H1 (cell line): Measurements from ENCODE around the gene NAA10. TPM values are rescaled to one million over a fixed set of nuclear protein-coding genes. Genes with fewer than 3 reads are reported as not detected.

Experiments used
- CTCF ChIA-PET: fragments of 300-600 bp; sonication (Branson Sonifier 250); formaldehyde crosslinking; loops from one replicate; lab custom pipeline; 2021; ENCODE audit not compliant: partially characterized antibody; lab: Charles Lee
- POLR2A ChIA-PET: fragments of 300-600 bp; sonication (Branson Sonifier 250); formaldehyde crosslinking; loops from one replicate; lab custom pipeline; 2021; ENCODE audit warnings: inconsistent platforms; ENCODE audit not compliant: partially characterized antibody; lab: Charles Lee
- DNase-seq, 2 experiments: peaks; one replicate each; pipeline versions ENCODE4 v3.0.0 to v3.0.0-alpha.2; 2010 to 2022; ENCODE audit warnings: low spot score in 2 of 2, low read depth in 1 of 2, mixed read lengths in 1 of 2
- FAIRE-seq: peaks from 2 replicates; lab custom pipeline; 2011; peaks lifted over from hg19 to GRCh38; lab: Jason Lieb, UNC
- H2AFZ ChIP-seq: 2 replicates; pipeline ENCODE4 v1.8.1; 2012; ENCODE audit warnings: low read length, inconsistent platforms
- H2AK5ac ChIP-seq: 2 replicates; pipeline ENCODE4 v1.6.1; 2013; ENCODE audit warnings: low read depth, low read length
- H2BK120ac ChIP-seq: replicated peaks from 2 replicates; pipeline ENCODE3; 2013; ENCODE audit warnings: low read depth, low read length, inconsistent platforms
- H2BK12ac ChIP-seq: 2 replicates; pipeline ENCODE4 v1.6.1; 2013; ENCODE audit warnings: low read depth, low read length
- H2BK15ac ChIP-seq: 2 replicates; pipeline ENCODE4 v1.6.1; 2013; ENCODE audit warnings: low read length
- H2BK20ac ChIP-seq: 2 replicates; pipeline ENCODE4 v1.6.1; 2013; ENCODE audit warnings: low read length
- H2BK5ac ChIP-seq: 2 replicates; pipeline ENCODE4 v1.6.1; 2013; ENCODE audit warnings: low read depth, low read length
- H3K14ac ChIP-seq: 2 replicates; pipeline ENCODE4 v1.6.1; 2013; ENCODE audit warnings: inconsistent platforms; ENCODE audit not compliant: insufficient read length
- H3K18ac ChIP-seq: 2 replicates; pipeline ENCODE4 v1.6.1; 2013; ENCODE audit warnings: low read length; ENCODE audit errors: extremely low read depth
- H3K23ac ChIP-seq: 2 replicates; pipeline ENCODE4 v1.6.1; 2013; ENCODE audit warnings: inconsistent platforms; ENCODE audit not compliant: insufficient read length
- H3K23me2 ChIP-seq: 2 replicates; pipeline ENCODE4 v1.6.1; 2013; ENCODE audit warnings: low read depth, low read length
- H3K27ac ChIP-seq: 2 replicates; pipeline ENCODE4 v1.6.1; 2011; ENCODE audit warnings: low read depth, low read length, inconsistent platforms
- H3K27me3 ChIP-seq, 4 experiments: replicated peaks in 1 of 4; 1 replicate in 1 of 4; 2 replicates in 3 of 4; pipeline versions ENCODE4 v1.6.1 to v1.8.1; 2011 to 2013; ENCODE audit warnings: low read length in 3 of 4, mild to moderate bottlenecking in 3 of 4, inconsistent platforms in 2 of 4, mixed read lengths in 2 of 4, moderate library complexity in 1 of 4; ENCODE audit not compliant: control insufficient read depth in 3 of 4, insufficient read depth in 3 of 4; ENCODE audit errors: extremely low read depth in 1 of 4
- H3K36me3 ChIP-seq, 4 experiments: 2 replicates each; pipeline versions ENCODE4 v1.6.1 to v1.8.1; 2011 to 2013; ENCODE audit warnings: mild to moderate bottlenecking in 4 of 4, low read length in 3 of 4, moderate library complexity in 2 of 4, control low read depth in 1 of 4, inconsistent platforms in 1 of 4; ENCODE audit not compliant: insufficient read depth in 4 of 4, control insufficient read depth in 2 of 4
- H3K4ac ChIP-seq: replicated peaks from 2 replicates; pipeline ENCODE3; 2013; ENCODE audit warnings: low read length, low read depth, mixed read lengths, inconsistent platforms; ENCODE audit not compliant: insufficient read length
- H3K4me1 ChIP-seq, 4 experiments: replicated peaks in 1 of 4; 1 replicate in 1 of 4; 2 replicates in 3 of 4; pipeline versions ENCODE4 v1.6.1 to v1.8.1; 2011 to 2013; ENCODE audit warnings: low read length in 3 of 4, inconsistent platforms in 2 of 4, mixed read lengths in 1 of 4; ENCODE audit not compliant: insufficient read depth in 4 of 4, control insufficient read depth in 3 of 4
- H3K4me2 ChIP-seq, 2 experiments: 2 replicates each; pipeline versions ENCODE4 v1.6.1 to v1.8.1; 2011 to 2013; ENCODE audit warnings: low read depth in 2 of 2, low read length in 2 of 2, control low read depth in 1 of 2, inconsistent platforms in 1 of 2, mild to moderate bottlenecking in 1 of 2; ENCODE audit not compliant: insufficient read depth in 1 of 2
- H3K4me3 ChIP-seq, 4 experiments: fragments of 200-600, 300-600 bp in 1 of 4; sonication (generic), shearing (Covaris generic), sonication (Bioruptor Twin) in 1 of 4; 2 replicates each; pipeline versions ENCODE4 v1.5.1 to v1.8.1; 2011 to 2016; ENCODE audit warnings: low read length in 4 of 4, low read depth in 3 of 4, control low read depth in 2 of 4, inconsistent platforms in 2 of 4, mild to moderate bottlenecking in 2 of 4, mixed read lengths in 1 of 4, moderate library complexity in 1 of 4; ENCODE audit not compliant: insufficient read depth in 2 of 4; ENCODE audit errors: extremely low read depth in 1 of 4
- H3K56ac ChIP-seq: replicated peaks from 2 replicates; pipeline ENCODE3; 2013; ENCODE audit warnings: low read depth, mild to moderate bottlenecking, mixed read lengths, low read length, inconsistent platforms; ENCODE audit not compliant: insufficient read length
- H3K79me1 ChIP-seq: 2 replicates; pipeline ENCODE4 v1.6.1; 2013; ENCODE audit warnings: low read depth, low read length, control low read depth
- H3K79me2 ChIP-seq, 2 experiments: 2 replicates each; pipeline versions ENCODE4 v1.6.1 to v1.8.1; 2012 to 2013; ENCODE audit warnings: low read length in 2 of 2, mild to moderate bottlenecking in 2 of 2, inconsistent platforms in 1 of 2; ENCODE audit not compliant: insufficient read depth in 2 of 2, control insufficient read depth in 1 of 2
- H3K9ac ChIP-seq, 4 experiments: replicated peaks in 1 of 4; 1 replicate in 1 of 4; 2 replicates in 3 of 4; pipeline versions ENCODE4 v1.6.1 to v1.8.1; 2011 to 2013; ENCODE audit warnings: low read depth in 3 of 4, low read length in 3 of 4, control low read depth in 2 of 4, mild to moderate bottlenecking in 2 of 4, moderate library complexity in 2 of 4, inconsistent platforms in 1 of 4; ENCODE audit errors: extremely low read depth in 1 of 4
- H3K9me3 ChIP-seq, 2 experiments: 2 replicates each; pipeline versions ENCODE4 v1.6.1 to v1.8.1; 2012 to 2013; ENCODE audit warnings: mild to moderate bottlenecking in 2 of 2, moderate library complexity in 2 of 2, control low read depth in 1 of 2, inconsistent platforms in 1 of 2, low read depth in 1 of 2, low read length in 1 of 2, mixed read lengths in 1 of 2; ENCODE audit not compliant: insufficient read depth in 2 of 2
- H4K20me1 ChIP-seq, 2 experiments: replicated peaks in 1 of 2; 2 replicates each; pipeline versions ENCODE3 to v1.8.1; 2011 to 2013; ENCODE audit warnings: inconsistent platforms in 2 of 2, low read length in 2 of 2, mild to moderate bottlenecking in 1 of 2; ENCODE audit not compliant: insufficient read depth in 2 of 2, control insufficient read depth in 1 of 2
- H4K5ac ChIP-seq: 2 replicates; pipeline ENCODE4 v1.6.1; 2013; ENCODE audit warnings: low read length, low read depth, mixed read lengths, inconsistent platforms; ENCODE audit not compliant: insufficient read length
- H4K8ac ChIP-seq: 2 replicates; pipeline ENCODE4 v1.8.0; 2013; ENCODE audit warnings: mild to moderate bottlenecking, moderate library complexity, low read length, inconsistent platforms; ENCODE audit not compliant: insufficient read depth; ENCODE audit errors: extremely low read depth
- H4K91ac ChIP-seq: replicated peaks from 2 replicates; pipeline ENCODE3; 2013; ENCODE audit warnings: low read length, mixed read lengths, inconsistent platforms; ENCODE audit not compliant: insufficient read length
- BACH1 ChIP-seq: IDR thresholded peaks from 2 replicates; pipeline ENCODE4 v1.6.1; 2012; ENCODE audit warnings: low read length, improper control_type of control experiment
- BCL11A ChIP-seq, 2 experiments: IDR thresholded peaks; one replicate each; pipeline ENCODE4 v1.6.1; 2011; ENCODE audit warnings: low read depth in 2 of 2, low read length in 2 of 2, mild to moderate bottlenecking in 2 of 2
- CBX8 ChIP-seq: fragments of 300-800, 300-1000 bp; sonication (generic); IDR thresholded peaks from 2 replicates; pipeline ENCODE4 v1.7.1; 2016; ENCODE audit warnings: low read depth, low read length, borderline replicate concordance
- CHD1 ChIP-seq: IDR thresholded peaks from 2 replicates; pipeline ENCODE4 v1.6.1; 2012; ENCODE audit warnings: low read depth, low read length, improper control_type of control experiment
- CHD2 ChIP-seq: IDR thresholded peaks from 2 replicates; pipeline ENCODE4 v1.6.1; 2012; ENCODE audit warnings: low read length, improper control_type of control experiment
- CREB1 ChIP-seq: IDR thresholded peaks from 2 replicates; pipeline ENCODE4 v1.6.1; 2012; ENCODE audit warnings: inconsistent platforms
- HDAC6 ChIP-seq: IDR thresholded peaks from one replicate; pipeline ENCODE4 v1.7.1; 2012; ENCODE audit warnings: low read depth, mild to moderate bottlenecking, inconsistent platforms, low read length, moderate library complexity
- NRF1 ChIP-seq: IDR thresholded peaks from 2 replicates; pipeline ENCODE4 v1.6.1; 2011; ENCODE audit warnings: mild to moderate bottlenecking, low read depth, low read length, improper control_type of control experiment
- PHF8 ChIP-seq: fragments of 200-600 bp; sonication (generic); conservative IDR thresholded peaks from 2 replicates; pipeline ENCODE4 v1.7.1; 2012; ENCODE audit warnings: low read depth, mild to moderate bottlenecking, inconsistent platforms, low read length, moderate library complexity
- RAD21 ChIP-seq, 2 experiments: IDR thresholded peaks in 1 of 2; conservative IDR thresholded peaks in 1 of 2; 2 replicates each; pipeline ENCODE4 v1.6.1; 2011; ENCODE audit warnings: low read depth in 2 of 2, low read length in 2 of 2, improper control_type of control experiment in 1 of 2, inconsistent platforms in 1 of 2, mild to moderate bottlenecking in 1 of 2, moderate library complexity in 1 of 2
- SRF ChIP-seq: IDR thresholded peaks from 2 replicates; pipeline ENCODE4 v1.6.1; 2011; ENCODE audit warnings: mild to moderate bottlenecking, low read depth, low read length, moderate library complexity
- TAF1 ChIP-seq: IDR thresholded peaks from 2 replicates; pipeline ENCODE4 v1.6.1; 2011; ENCODE audit warnings: mild to moderate bottlenecking, low read depth, low read length
- TBP ChIP-seq: IDR thresholded peaks from 2 replicates; pipeline ENCODE4 v1.6.1; 2011; ENCODE audit warnings: low read depth, low read length, improper control_type of control experiment
- TEAD4 ChIP-seq: IDR thresholded peaks from 2 replicates; pipeline ENCODE4 v1.6.1; 2012; ENCODE audit warnings: low read depth, low read length, inconsistent platforms, mixed read lengths
- ZNF274 ChIP-seq: IDR thresholded peaks from 2 replicates; pipeline ENCODE4 v1.7.0; 2012; ENCODE audit warnings: low read length, borderline replicate concordance; ENCODE audit errors: extremely low read depth
- WGBS, 2 experiments: shearing (Covaris generic) in 1 of 2; methylation state at CpG; one replicate each; pipeline versions ENCODE4 v1.1.6 to v1.1.7; 2013 to 2015; ENCODE audit warnings: low lambda C conversion rate in 2 of 2, mixed read lengths in 2 of 2, inconsistent platforms in 1 of 2, low coverage in 1 of 2, missing lambda C conversion rate in 1 of 2; ENCODE audit not compliant: insufficient replicate concordance in 2 of 2, insufficient coverage in 1 of 2, insufficient read length in 1 of 2; ENCODE audit errors: extremely low coverage in 1 of 2, missing lambda C conversion rate in 1 of 2; 5-methylcytosine and 5-hydroxymethylcytosine counted together
- polyA plus RNA-seq, 7 experiments: library from polyadenylated mRNA; depleted of rRNA in 3 of 7; stranded (reverse) in 5 of 7; unstranded in 2 of 7; fragments of >200 nt in 5 of 7; fragments of 200-250 nt in 2 of 7; gene quantifications; 1 replicate in 5 of 7; 2 replicates in 1 of 7; 4 replicates in 1 of 7; pipeline versions ENCODE4 v1.2.1 to v1.2.3, GENCODE V29; 2011 to 2013; ENCODE audit warnings: missing spikeins in 2 of 7, mixed read lengths in 2 of 7
- total RNA-seq: library from RNA; stranded (reverse); fragmentation: NEBNext Ultra II Directional; extraction: Animal tissue kit (Norgen Biotek cat#: 25700); gene quantifications from 2 replicates; pipeline ENCODE4 v1.2.1, GENCODE V29; 2021

Gene NAA10
- total and polyA plus RNA-seq, 2 of the 8 experiments (the other 6 are each of a cell fraction or from before 2014, with no cell fraction given) = 80.4 to 98.8 TPM

DNA sequence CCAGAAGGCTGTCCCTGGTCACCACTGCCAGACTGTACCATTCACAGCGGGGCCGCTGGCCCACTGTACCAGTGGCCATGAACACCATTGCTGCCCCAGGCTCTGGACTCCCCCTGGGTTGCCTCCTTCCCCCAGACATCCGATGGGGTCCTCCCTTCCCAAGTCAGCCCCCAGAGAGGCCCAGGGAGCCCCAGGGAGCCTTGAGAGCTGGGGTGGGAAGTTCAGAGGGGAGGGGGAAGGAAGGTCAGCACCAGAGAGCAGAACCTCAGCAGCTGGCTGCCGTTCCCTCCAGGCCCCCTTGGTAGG lies 8.3 kb downstream of the NAA10 start:
- Histone ChIP-seq H4K20me1 (peaks cover 0 to 2% of the 10 kb centered on the region in 2 experiments), H2BK20ac (no peak overlapping the region), H3K27ac (no peak overlapping the region), H4K91ac (peak overlapping the region; percentile 74), H3K4me2 (peak overlapping the region; percentile 88 to 94), H2BK15ac (no peak overlapping the region; the same call in 1 of the 2 replicates), H3K18ac (peak overlapping the region; percentile 19; the same call in 1 of the 2 replicates), H2AFZ (no peak overlapping the region), H3K56ac (no peak overlapping the region), H3K4ac (no peak overlapping the region), H4K5ac (peak overlapping the region; percentile 43), H2BK120ac (no peak overlapping the region), H2BK12ac (no peak overlapping the region), H3K79me2 (peaks cover 0 to 3% of the 10 kb centered on the region in 2 experiments; a peak in 1 of 4 replicates), H3K23me2 (peaks cover 15% of the 10 kb centered on the region; the same call in 1 of the 2 replicates), H3K9me3 (no peaks in the 10 kb centered on the region), H2BK5ac (peak overlapping the region; percentile 63; the same call in 1 of the 2 replicates), H3K4me3 (peak overlapping the region; percentile 26 to 77 (median 52); a peak in 7 of 8 replicates), H2AK5ac (no peak overlapping the region), H3K14ac (no peak overlapping the region), H3K36me3 (peaks cover 0 to 5% (median 2%) of the 10 kb centered on the region in 4 experiments; a peak in 2 of 8 replicates), H3K9ac (no peak overlapping the region), H3K79me1 (no peaks in the 10 kb centered on the region; the same call in 1 of the 2 replicates), H4K8ac (0 out of 2 replicates have a peak overlapping the region, but pooled peaks have one; percentile 25), H3K27me3 (no peaks in the 10 kb centered on the region), H3K4me1 (peaks cover 3 to 18% (median 12%) of the 10 kb centered on the region in 4 experiments), H3K23ac (no peak overlapping the region)
- DNase-seq = no peak
- ChIA-PET CTCF (interaction anchor here (0.6 to 19.6 kb wide), 7 partner anchors 10 to 172 kb away, joined by 3 to 272 read pairs (median 4); partner anchors contain the start of gene RENBP), POLR2A (interaction anchor here (1.0 to 14.9 kb wide), 10 partner anchors 12 to 160 kb away, joined by 3 to 231 read pairs (median 8); partner anchors contain the start of genes HCFC1, NAA10, RENBP and TMEM187)
- WGBS, 2 experiments = 17% methylated on average over 3 of the region's 4 CpGs; no CpG with 5 or more reads in 1 of the 2 experiments
- FAIRE-seq = no peak
- TF ChIP-seq SRF (no peak), CHD1 (no peak), TAF1 (no peak), TBP (no peak), CREB1 (no peak), PHF8 (no peak), NRF1 (no peak), CHD2 (no peak), CBX8 (no peak), ZNF274 (no peak), BCL11A (IDR thresholded peaks at IDR 0.05; ENCODE audit: low read depth in 2 of 2, low read length in 2 of 2) (no peak), TEAD4 (no peak), BACH1 (no peak), RAD21 (IDR thresholded peaks at IDR 0.05 in 1 of 2, conservative IDR thresholded peaks at IDR 0.05 in 1 of 2; ENCODE audit: low read depth in 2 of 2, low read length in 2 of 2) (no peak), HDAC6 (no peak)
